HCT116 (cell line): ENCODE measurements around the gene ZC3H6. TPM values are rescaled to one million over a fixed set of nuclear protein-coding genes. Genes with fewer than 3 reads are reported as not detected.

ENCODE experiments used
- ATAC-seq: fragments of 200-7000 bp; cut with Tn5 transposase; 2 replicates; pipeline ENCODE4 v1.9.1; 2020; ENCODE audit warnings: mild to moderate bottlenecking, moderate library complexity
- BruUV-seq: library from RNA; stranded (reverse); fragments of 400-500 nt; replicated peaks from 2 replicates; lab custom pipeline; 2021; lab: Mats Ljungman, UMichigan
- CTCF ChIA-PET: fragments of 300-600 bp; sonication (Branson Sonifier 250); formaldehyde crosslinking; loops from one replicate; lab custom pipeline; 2021; ENCODE audit warnings: antibody characterized with exemption; lab: Charles Lee
- POLR2A ChIA-PET: fragments of 300-600, 350-600 bp; sonication (Branson Sonifier 250); formaldehyde crosslinking; loops from one replicate; lab custom pipeline; 2021; ENCODE audit warnings: antibody characterized with exemption; lab: Charles Lee
- RAD21 ChIA-PET, 2 experiments: fragments of 300-600 bp; sonication (Branson Sonifier 250); formaldehyde crosslinking; loops; one replicate each; lab custom pipeline; 2023; ENCODE audit warnings: low total read pairs in 2 of 2; ENCODE audit not compliant: uncharacterized antibody in 2 of 2, unreplicated experiment in 2 of 2, low non-redundant PET in 1 of 2; lab: Charles Lee
- DNase-seq: peaks from one replicate; pipeline ENCODE4 v3.0.0-alpha.2; 2010; ENCODE audit warnings: low read depth, low spot score
- H2AFZ ChIP-seq: fragments of 200-600 bp; shearing (Covaris generic), sonication (generic); 2 replicates; pipeline ENCODE4 v1.6.1; 2017; ENCODE audit warnings: low read depth, mixed run types, mixed read lengths, antibody characterized with exemption, low read length; ENCODE audit not compliant: poor library complexity, severe bottlenecking
- H3K27ac ChIP-seq: 2 replicates; pipeline ENCODE4 v1.5.1; 2012; ENCODE audit warnings: low read depth, low read length
- H3K27me3 ChIP-seq: fragments of 200-600 bp; sonication (generic); 2 replicates; pipeline ENCODE4 v1.6.1; 2016; ENCODE audit warnings: mixed run types, low read length, mixed read lengths; ENCODE audit not compliant: insufficient read depth
- H3K36me3 ChIP-seq, 2 experiments: fragments of 200-500 bp in 1 of 2; fragments of 200-600 bp in 1 of 2; sonication (Bioruptor generic) in 1 of 2; sonication (generic) in 1 of 2; 2 replicates each; pipeline versions ENCODE4 v1.5.1 to v1.6.1; 2014 to 2016; ENCODE audit warnings: low read length in 2 of 2, inconsistent platforms in 1 of 2, mixed read lengths in 1 of 2, mixed run types in 1 of 2; ENCODE audit not compliant: insufficient read depth in 2 of 2, control insufficient read depth in 1 of 2
- H3K4me1 ChIP-seq, 2 experiments: fragments of 200-600 bp in 1 of 2; sonication (generic) in 1 of 2; 2 replicates each; pipeline versions ENCODE4 v1.5.1 to v1.6.1; 2012 to 2017; ENCODE audit warnings: low read length in 2 of 2, inconsistent platforms in 1 of 2, mild to moderate bottlenecking in 1 of 2, mixed read lengths in 1 of 2, mixed run types in 1 of 2, moderate library complexity in 1 of 2; ENCODE audit not compliant: insufficient read depth in 2 of 2, control insufficient read depth in 1 of 2
- H3K4me2 ChIP-seq: fragments of 200-600 bp; sonication (generic); 2 replicates; pipeline ENCODE4 v1.6.1; 2017; ENCODE audit warnings: mixed run types, low read length, mixed read lengths
- H3K4me3 ChIP-seq, 2 experiments: fragments of 200-600 bp in 1 of 2; sonication (generic) in 1 of 2; replicated peaks in 1 of 2; 2 replicates each; pipeline ENCODE4 v1.5.1; 2011 to 2016; ENCODE audit warnings: low read length in 2 of 2, control low read depth in 1 of 2, low read depth in 1 of 2, mild to moderate bottlenecking in 1 of 2, mixed read lengths in 1 of 2, mixed run types in 1 of 2
- H3K79me2 ChIP-seq: fragments of 200-600 bp; sonication (generic); 2 replicates; pipeline ENCODE4 v1.6.1; 2017; ENCODE audit warnings: mild to moderate bottlenecking, mixed run types, low read length, moderate library complexity, mixed read lengths; ENCODE audit not compliant: insufficient read depth
- H3K9ac ChIP-seq: fragments of 200-600 bp; sonication (generic); 2 replicates; pipeline ENCODE4 v1.6.1; 2016; ENCODE audit warnings: low read length, mixed read lengths
- H3K9me2 ChIP-seq: fragments of 200-600 bp; sonication (generic), shearing (Covaris generic); 2 replicates; pipeline ENCODE4 v1.6.1; 2017; ENCODE audit warnings: mixed run types, mild to moderate bottlenecking, moderate library complexity; ENCODE audit not compliant: insufficient read depth
- H3K9me3 ChIP-seq, 2 experiments: fragments of 200-500 bp in 1 of 2; fragments of 200-600 bp in 1 of 2; sonication (Bioruptor generic) in 1 of 2; sonication (generic) in 1 of 2; 2 replicates each; pipeline ENCODE4 v1.6.1; 2014 to 2017; ENCODE audit warnings: low read length in 2 of 2, mixed read lengths in 2 of 2, inconsistent platforms in 1 of 2, low read depth in 1 of 2, mild to moderate bottlenecking in 1 of 2, mixed run types in 1 of 2, moderate library complexity in 1 of 2; ENCODE audit not compliant: control insufficient read depth in 1 of 2, insufficient read depth in 1 of 2
- H4K20me1 ChIP-seq: fragments of 200-600 bp; sonication (generic), shearing (Covaris generic); 2 replicates; pipeline ENCODE4 v1.6.1; 2017; ENCODE audit warnings: mixed run types, mild to moderate bottlenecking, moderate library complexity; ENCODE audit not compliant: insufficient read depth
- CBX3 ChIP-seq: IDR thresholded peaks from 2 replicates; pipeline ENCODE4 v1.6.1; 2012; ENCODE audit warnings: low read depth
- CEBPB ChIP-seq: IDR thresholded peaks from 2 replicates; pipeline ENCODE4 v1.6.1; 2012; ENCODE audit warnings: low read depth
- EGR1 ChIP-seq: IDR thresholded peaks from 2 replicates; pipeline ENCODE4 v1.6.1; 2012; ENCODE audit warnings: low read depth
- EZH2phosphoT487 ChIP-seq: fragments of 200-600 bp; IDR thresholded peaks from 2 replicates; pipeline ENCODE4 v1.6.1; 2018; ENCODE audit warnings: antibody characterized with exemption, borderline replicate concordance
- POLR2A ChIP-seq: IDR thresholded peaks from 2 replicates; pipeline ENCODE4 v1.7.0; 2011; ENCODE audit warnings: borderline replicate concordance; ENCODE audit not compliant: insufficient read depth, insufficient read length; ENCODE audit errors: extremely low read depth
- SIN3A ChIP-seq: IDR thresholded peaks from 2 replicates; pipeline ENCODE4 v1.6.1; 2012; ENCODE audit warnings: low read depth
- TCF7L2 ChIP-seq: IDR thresholded peaks from 2 replicates; pipeline ENCODE4 v1.7.0; 2011; ENCODE audit warnings: borderline replicate concordance, inconsistent platforms; ENCODE audit not compliant: insufficient read depth, insufficient read length; ENCODE audit errors: extremely low read depth
- ZFX ChIP-seq: fragments of 450-650 bp; IDR thresholded peaks from 2 replicates; pipeline ENCODE4 v1.6.1; 2017
- intact Hi-C: fragments of 100-400 bp; cut with micrococcal nuclease; formaldehyde crosslinking; loops from 2 replicates; pipeline ENCODE4 v1.10.0; 2022
- total RNA-seq: library from RNA; stranded (reverse); gene quantifications from one replicate; pipeline ENCODE4 v1.2.1, GENCODE V29; 2021; ENCODE audit not compliant: unreplicated experiment
- TF ChIP-seq, protein P1 (sequence below): IDR thresholded peaks from 2 replicates; pipeline ENCODE4 v1.6.1; 2012

Gene ZC3H6
- total RNA-seq, 1 experiment from 2014 or later, result 7.0 TPM

GRCh38 chr2:112272669-112273068 lies 2.7 kb upstream of the ZC3H6 start:
- intact Hi-C loops, result loop anchor here (10.0 kb wide), 1 partner anchor 388 kb away; the partner anchor contains the start of gene ANAPC1

DNA sequence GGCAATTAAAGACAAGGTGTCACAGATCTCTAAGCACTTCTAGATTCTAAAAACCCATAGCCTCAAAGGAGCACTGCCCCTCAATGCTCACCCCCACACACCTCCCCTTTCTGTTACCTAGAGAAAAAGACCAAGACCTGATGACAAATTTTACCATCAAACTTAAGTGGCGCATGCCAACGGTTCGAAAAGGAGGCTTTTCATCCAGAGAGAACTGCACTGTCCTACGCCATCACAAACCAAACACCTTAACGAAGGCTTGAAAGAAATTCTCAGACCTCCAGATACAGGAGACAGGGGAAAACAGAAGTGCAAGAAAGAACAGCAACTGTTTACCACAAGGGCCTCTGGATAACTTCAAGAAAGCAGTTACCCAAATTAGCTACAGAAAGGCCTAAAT lies 2.0 kb upstream of the ZC3H6 start:
- H3K9me3 ChIP-seq, result no peaks in the 10 kb centered on the region
- POLR2A ChIA-PET, result no interaction called here
- no peak overlapping the region for H3K4me2 ChIP-seq
- no TSS peak for BruUV-seq
- CTCF ChIA-PET, result interaction anchor here (2.0 kb wide), 1 partner anchor 14 kb away, joined by 5 read pairs; no protein-coding TSS in a partner anchor
- ATAC-seq (no peak), DNase-seq (no peak)
- H3K9me2 ChIP-seq, result no peaks in the 10 kb centered on the region
- no peak overlapping the region for H2AFZ ChIP-seq
- peaks cover 5 to 12% of the 10 kb centered on the region in 2 experiments; a peak in 3 of 4 replicates for H3K4me1 ChIP-seq
- H3K4me3 ChIP-seq, result no peak overlapping the region
- RAD21 ChIA-PET, result no interaction called here
- peaks cover 9% of the 10 kb centered on the region; the same call in 1 of the 2 replicates for H3K79me2 ChIP-seq
- no peaks in the 10 kb centered on the region for H3K36me3 ChIP-seq
- H3K27ac ChIP-seq, result no peak overlapping the region
- H3K27me3 ChIP-seq, result no peaks in the 10 kb centered on the region
- no peak overlapping the region for H3K9ac ChIP-seq
- H4K20me1 ChIP-seq, result no peaks in the 10 kb centered on the region
- TF ChIP-seq EZH2phosphoT487 (no peak), TCF7L2 (no peak), SIN3A (no peak), ZFX (no peak), EGR1 (no peak), CEBPB (no peak), POLR2A (no peak)
- TF ChIP-seq, protein P1, sequence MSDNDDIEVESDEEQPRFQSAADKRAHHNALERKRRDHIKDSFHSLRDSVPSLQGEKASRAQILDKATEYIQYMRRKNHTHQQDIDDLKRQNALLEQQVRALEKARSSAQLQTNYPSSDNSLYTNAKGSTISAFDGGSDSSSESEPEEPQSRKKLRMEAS, result no peak
- intact Hi-C loops, result loop anchor here (10.0 kb wide), 1 partner anchor 389 kb away; the partner anchor contains the start of gene ANAPC1

More at GRCh38 chr2:112272669-112273068, 2.7 kb upstream of the ZC3H6 start:
- Histone ChIP-seq H4K20me1 (no peaks in the 10 kb centered on the region), H3K9me3 (no peaks in the 10 kb centered on the region), H3K9ac (no peak overlapping the region), H2AFZ (no peak overlapping the region), H3K4me1 (peaks cover 5 to 12% of the 10 kb centered on the region in 2 experiments; a peak in 3 of 4 replicates), H3K27ac (no peak overlapping the region), H3K4me2 (no peak overlapping the region), H3K4me3 (no peak overlapping the region), H3K79me2 (peaks cover 9% of the 10 kb centered on the region; the same call in 1 of the 2 replicates), H3K36me3 (no peaks in the 10 kb centered on the region), H3K27me3 (no peaks in the 10 kb centered on the region), H3K9me2 (no peaks in the 10 kb centered on the region)
- no peak for DNase-seq
- CTCF ChIA-PET, result interaction anchor here (1.3 kb wide), 1 partner anchor 13 kb away, joined by 3 read pairs; no protein-coding TSS in a partner anchor
- POLR2A ChIA-PET, result no interaction called here
- no TSS peak for BruUV-seq
- no peak for TF ChIP-seq CBX3
- TF ChIP-seq POLR2A, result no peak
- RAD21 ChIA-PET, result no interaction called here
- ATAC-seq, result no peak
